ENCODE results near the gene GALNT17.

DNA sequence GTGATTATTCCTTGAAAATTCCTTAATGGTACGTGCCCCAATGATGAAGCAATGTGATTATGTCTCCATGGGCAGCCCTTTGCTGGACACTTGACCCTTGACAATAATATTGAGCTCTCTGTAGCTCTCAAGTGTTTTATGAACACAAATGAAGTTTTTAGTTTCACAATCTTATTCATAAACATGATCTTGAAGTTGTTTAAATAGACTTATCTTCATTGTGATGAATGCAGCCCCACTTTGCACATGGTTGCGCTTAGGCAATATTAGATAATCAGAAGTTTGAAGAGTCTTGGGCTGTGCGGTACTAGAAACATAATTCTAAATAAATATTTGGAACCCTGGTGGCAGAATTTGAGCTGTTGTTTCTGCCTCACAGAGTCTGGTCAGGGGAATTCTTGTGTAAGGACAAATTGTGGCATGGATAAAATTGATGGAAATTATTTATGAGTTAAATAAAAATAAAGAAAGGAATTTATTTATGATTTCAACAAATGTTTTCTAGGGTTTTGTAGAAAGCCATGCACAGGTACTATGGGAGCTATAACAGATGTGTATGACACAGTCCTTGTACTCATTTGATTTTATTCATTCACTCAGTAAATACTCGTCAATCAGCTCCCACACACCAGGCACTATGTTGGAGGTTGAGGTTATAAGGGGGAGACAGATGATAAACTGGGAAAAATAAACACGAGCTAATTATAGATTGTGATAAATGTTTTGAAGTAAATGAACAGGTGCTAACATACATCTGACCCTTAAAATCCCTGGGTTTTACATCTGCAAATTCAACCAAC, 217.9 kb downstream of the GALNT17 start:
- no peak for TF ChIP-seq POLR2AphosphoS5 (IDR thresholded peaks at IDR 0.05; ENCODE audit: low read depth, low read length)
- no peak for TF ChIP-seq TAF1 (IDR thresholded peaks at IDR 0.05; ENCODE audit: borderline replicate concordance, insufficient read depth, low read length)
- no peak for TF ChIP-seq SIN3A (IDR thresholded peaks at IDR 0.05; ENCODE audit: borderline replicate concordance, insufficient read depth, low read length)
- TF ChIP-seq REST (IDR thresholded peaks at IDR 0.05; ENCODE audit: insufficient read depth in 1 of 2, low read depth in 2 of 2, low read length in 2 of 2) = no peak
- no peak for TF ChIP-seq FOXP2 (optimal IDR thresholded peaks at IDR 0.05; ENCODE audit: borderline replicate concordance, extremely low read depth, extremely low read length, insufficient read depth)
